Measurements from ENCODE around the gene RSPH3.

- no peak for TF ChIP-seq CTCF (IDR thresholded peaks at IDR 0.05)
- TF ChIP-seq POLR2A (IDR thresholded peaks at IDR 0.05) = no peak
These were observed 60.5 kb downstream of the RSPH3 start for GRCh38 chr6:158939255-158940159.
